Breast epithelium (tissue), 4 donors: Measurements from ENCODE around the gene PPFIA3. TPM values are rescaled to one million over a fixed set of nuclear protein-coding genes. Genes with fewer than 3 reads are reported as not detected.

Experiments used
- DNase-seq, 2 donors: peaks; one replicate each; pipeline ENCODE4 v3.0.0-alpha.2; 2019; ENCODE audit warnings: low spot score in 2 of 2
- H3K27ac ChIP-seq, 2 donors: fragments of 200-600 bp; sonication (generic) in 1 of 2; one replicate each; pipeline ENCODE4 v1.5.1; 2016 to 2019; ENCODE audit warnings: mild to moderate bottlenecking in 1 of 2
- H3K27me3 ChIP-seq, 2 donors: fragments of 200-600 bp; sonication (generic) in 1 of 2; one replicate each; pipeline versions ENCODE4 v1.5.1 to v1.6.0; 2017 to 2019; ENCODE audit warnings: control low read depth in 1 of 2, mild to moderate bottlenecking in 1 of 2
- H3K36me3 ChIP-seq: fragments of 200-600 bp; one replicate; pipeline ENCODE4 v1.5.1; 2019
- H3K4me1 ChIP-seq, 2 donors: fragments of 200-600 bp; sonication (generic); one replicate each; pipeline ENCODE4 v1.5.1; 2016 to 2019; ENCODE audit warnings: control low read depth in 1 of 2
- H3K4me3 ChIP-seq, 3 donors: fragments of 200-600 bp; sonication (generic); 1 replicate in 2 of 3; 2 replicates in 1 of 3; pipeline ENCODE4 v1.5.1; 2016 to 2019; ENCODE audit warnings: mild to moderate bottlenecking in 3 of 3, moderate library complexity in 2 of 3
- H3K9me3 ChIP-seq, 2 donors: fragments of 200-600 bp; sonication (generic) in 1 of 2; one replicate each; pipeline ENCODE4 v1.5.1; 2016 to 2019; ENCODE audit warnings: control low read depth in 1 of 2
- POLR2A ChIP-seq: fragments of 450-650 bp; IDR thresholded peaks from one replicate; pipeline ENCODE4 v1.6.1; 2016; ENCODE audit warnings: antibody characterized with exemption, mild to moderate bottlenecking, moderate library complexity
- POLR2AphosphoS5 ChIP-seq, 3 donors: sonication (generic); formaldehyde crosslinking; IDR thresholded peaks; one replicate each; pipeline ENCODE4 v1.6.1; 2017; ENCODE audit warnings: antibody characterized with exemption in 3 of 3
- intact Hi-C: fragments of 100-400 bp; cut with DNase I; formaldehyde crosslinking; loops from one replicate; pipeline ENCODE4 v1.15.1; 2023; ENCODE audit warnings: low total_unique reads
- total RNA-seq, 3 donors: library from RNA; depleted of rRNA; stranded (reverse); fragments of >200 nt; gene quantifications; one replicate each; pipeline ENCODE4 v1.1.0, GENCODE V29; 2016
- TF ChIP-seq, protein P1 (sequence below), 3 donors: fragments of 450-650 bp; IDR thresholded peaks; one replicate each; pipeline ENCODE4 v1.5.1; 2016 to 2017; ENCODE audit warnings: antibody characterized with exemption in 3 of 3, mild to moderate bottlenecking in 3 of 3, moderate library complexity in 3 of 3

The PPFIA3 gene
- total RNA-seq, 3 donors from 2014 or later: 3.4 to 6.2 (median 3.4) TPM

DNA sequence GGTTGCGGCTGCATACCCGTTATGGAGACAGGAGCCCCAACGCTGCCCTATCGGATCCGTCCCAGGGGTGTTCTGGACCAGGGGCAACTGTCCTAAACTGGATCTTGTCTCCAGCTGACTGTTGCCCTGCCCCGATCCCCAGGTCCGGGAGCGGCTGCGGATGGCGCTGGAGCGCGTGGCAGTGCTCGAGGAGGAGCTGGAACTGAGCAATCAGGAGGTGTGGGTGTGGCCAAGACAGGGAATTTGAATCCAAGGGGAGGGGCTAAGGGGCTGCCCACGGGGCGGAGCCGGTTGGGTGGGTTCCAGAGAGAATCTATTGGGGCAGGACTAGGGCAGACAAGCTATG is 9.9 kb downstream of the PPFIA3 start:
- intact Hi-C loops: no loop called here
- H3K4me1 ChIP-seq: peaks cover 0 to 4% of the 10 kb centered on the region in 2 donors
- DNase-seq: no peak
- H3K9me3 ChIP-seq: no peaks in the 10 kb centered on the region
- no peaks in the 10 kb centered on the region for H3K36me3 ChIP-seq
- H3K4me3 ChIP-seq: no peak overlapping the region
- TF ChIP-seq POLR2A: no peak
- TF ChIP-seq POLR2AphosphoS5 (IDR thresholded peaks at IDR 0.05): no peak
- TF ChIP-seq, protein P1, sequence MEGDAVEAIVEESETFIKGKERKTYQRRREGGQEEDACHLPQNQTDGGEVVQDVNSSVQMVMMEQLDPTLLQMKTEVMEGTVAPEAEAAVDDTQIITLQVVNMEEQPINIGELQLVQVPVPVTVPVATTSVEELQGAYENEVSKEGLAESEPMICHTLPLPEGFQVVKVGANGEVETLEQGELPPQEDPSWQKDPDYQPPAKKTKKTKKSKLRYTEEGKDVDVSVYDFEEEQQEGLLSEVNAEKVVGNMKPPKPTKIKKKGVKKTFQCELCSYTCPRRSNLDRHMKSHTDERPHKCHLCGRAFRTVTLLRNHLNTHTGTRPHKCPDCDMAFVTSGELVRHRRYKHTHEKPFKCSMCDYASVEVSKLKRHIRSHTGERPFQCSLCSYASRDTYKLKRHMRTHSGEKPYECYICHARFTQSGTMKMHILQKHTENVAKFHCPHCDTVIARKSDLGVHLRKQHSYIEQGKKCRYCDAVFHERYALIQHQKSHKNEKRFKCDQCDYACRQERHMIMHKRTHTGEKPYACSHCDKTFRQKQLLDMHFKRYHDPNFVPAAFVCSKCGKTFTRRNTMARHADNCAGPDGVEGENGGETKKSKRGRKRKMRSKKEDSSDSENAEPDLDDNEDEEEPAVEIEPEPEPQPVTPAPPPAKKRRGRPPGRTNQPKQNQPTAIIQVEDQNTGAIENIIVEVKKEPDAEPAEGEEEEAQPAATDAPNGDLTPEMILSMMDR (IDR thresholded peaks at IDR 0.05): no peak
- no peaks in the 10 kb centered on the region for H3K27me3 ChIP-seq
- no peak overlapping the region for H3K27ac ChIP-seq

DNA sequence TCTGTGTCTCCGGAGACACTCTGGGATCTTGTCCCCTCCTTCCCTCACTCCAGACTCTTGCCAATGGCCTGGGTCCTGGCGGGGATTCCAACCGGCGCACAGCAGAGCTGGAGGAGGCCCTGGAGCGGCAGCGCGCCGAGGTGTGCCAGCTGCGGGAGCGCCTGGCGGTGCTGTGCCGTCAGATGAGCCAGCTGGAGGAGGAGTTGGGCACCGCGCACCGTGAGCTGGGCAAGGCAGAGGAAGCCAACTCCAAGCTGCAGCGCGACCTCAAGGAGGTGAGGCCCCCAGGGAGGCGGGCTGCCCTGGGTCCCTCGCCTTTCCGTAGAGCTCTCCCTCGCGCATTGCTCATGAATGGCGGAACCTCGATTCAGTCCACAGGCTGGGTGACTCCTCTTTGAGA is 11.0 kb downstream of the PPFIA3 start:
- TF ChIP-seq POLR2AphosphoS5 (IDR thresholded peaks at IDR 0.05): no peak
- TF ChIP-seq, protein P1 (IDR thresholded peaks at IDR 0.05): no peak
- no peak for TF ChIP-seq POLR2A
- Histone ChIP-seq H3K9me3 (no peaks in the 10 kb centered on the region), H3K27ac (no peak overlapping the region), H3K27me3 (no peaks in the 10 kb centered on the region), H3K4me3 (no peak overlapping the region), H3K36me3 (no peaks in the 10 kb centered on the region), H3K4me1 (peaks cover 0 to 4% of the 10 kb centered on the region in 2 donors)
- intact Hi-C loops: no loop called here
- DNase-seq: no peak

DNA sequence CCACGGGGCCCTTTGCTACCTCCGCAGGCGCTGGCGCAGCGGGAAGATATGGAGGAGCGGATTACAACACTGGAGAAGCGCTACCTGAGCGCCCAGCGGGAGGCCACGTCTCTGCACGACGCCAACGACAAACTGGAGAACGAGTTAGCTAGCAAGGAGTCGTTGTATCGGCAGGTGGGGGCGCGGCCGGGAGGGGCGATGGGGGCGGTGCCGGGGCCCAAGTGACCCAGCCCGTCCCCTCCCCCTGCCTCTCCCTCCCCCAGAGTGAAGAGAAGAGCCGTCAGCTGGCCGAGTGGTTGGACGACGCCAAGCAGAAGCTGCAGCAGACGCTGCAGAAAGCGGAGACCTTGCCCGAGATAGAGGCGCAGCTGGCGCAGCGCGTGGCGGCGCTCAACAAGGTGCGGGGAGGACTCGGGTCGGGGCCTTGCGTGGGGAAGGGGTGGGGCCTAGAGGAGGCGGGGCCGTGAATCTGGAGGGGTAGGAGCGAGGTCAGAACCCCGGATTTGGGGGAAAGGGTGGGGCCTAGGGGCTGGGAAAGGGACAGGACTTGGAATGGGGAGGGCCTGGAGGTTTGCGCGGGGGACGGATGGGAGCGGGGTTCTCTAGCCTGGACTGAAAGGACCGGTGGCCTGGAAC is 13.7 kb downstream of the PPFIA3 start:
- intact Hi-C loops: no loop called here
- DNase-seq: no peak
- H3K36me3 ChIP-seq: no peaks in the 10 kb centered on the region
- peak overlapping the region; percentile 7 to 29 (median 15) for H3K4me3 ChIP-seq
- H3K9me3 ChIP-seq: no peaks in the 10 kb centered on the region
- peaks cover 0 to 4% of the 10 kb centered on the region in 2 donors for H3K4me1 ChIP-seq
- TF ChIP-seq POLR2AphosphoS5 (IDR thresholded peaks at IDR 0.05) (no peak), POLR2A (no peak)
- TF ChIP-seq, protein P1 (IDR thresholded peaks at IDR 0.05): no peak
- H3K27me3 ChIP-seq: no peaks in the 10 kb centered on the region
- no peak overlapping the region for H3K27ac ChIP-seq

DNA sequence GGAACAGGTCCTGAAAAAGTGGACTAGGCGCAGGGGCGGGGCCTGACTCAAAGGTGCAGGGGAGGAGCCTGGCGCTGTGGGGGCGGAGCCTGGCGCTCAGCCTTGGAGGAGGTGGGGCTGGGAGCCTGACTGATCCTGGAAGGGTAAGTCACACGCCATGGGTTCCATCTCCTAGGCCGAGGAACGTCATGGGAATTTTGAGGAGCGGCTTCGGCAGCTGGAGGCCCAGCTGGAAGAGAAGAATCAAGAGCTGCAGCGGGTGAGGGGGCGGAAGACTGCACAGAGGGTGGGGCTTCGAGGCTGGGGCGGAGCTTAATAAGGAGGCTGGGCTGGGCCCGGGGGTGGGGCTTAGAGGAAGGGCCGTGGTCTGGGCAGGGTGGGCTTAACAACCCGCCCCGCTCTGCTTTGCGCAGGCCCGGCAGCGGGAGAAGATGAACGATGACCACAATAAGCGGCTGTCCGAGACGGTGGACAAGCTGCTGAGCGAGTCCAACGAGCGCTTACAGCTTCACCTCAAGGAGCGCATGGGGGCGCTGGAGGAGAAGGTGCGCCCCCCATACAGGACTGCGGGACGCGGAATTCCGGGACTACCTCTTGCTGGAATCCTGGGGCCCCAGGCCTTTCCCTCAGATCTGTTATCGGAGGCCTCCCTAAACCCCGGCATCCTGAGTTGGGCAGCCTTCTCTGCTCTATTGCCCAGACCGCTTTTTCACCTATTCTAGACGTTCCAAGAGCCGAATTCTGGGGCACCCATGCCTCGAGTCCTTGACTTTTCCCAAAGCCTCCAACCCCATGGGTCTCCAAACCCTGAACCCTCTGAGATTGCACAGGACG is 14.5 kb downstream of the PPFIA3 start:
- H3K4me3 ChIP-seq: peak overlapping the region; percentile 7 to 29 (median 15)
- H3K9me3 ChIP-seq: no peaks in the 10 kb centered on the region
- H3K36me3 ChIP-seq: no peaks in the 10 kb centered on the region
- DNase-seq: no peak
- no peaks in the 10 kb centered on the region for H3K4me1 ChIP-seq
- TF ChIP-seq, protein P1 (IDR thresholded peaks at IDR 0.05): no peak
- TF ChIP-seq POLR2A (no peak), POLR2AphosphoS5 (IDR thresholded peaks at IDR 0.05) (no peak)
- H3K27ac ChIP-seq: no peak overlapping the region
- no peaks in the 10 kb centered on the region for H3K27me3 ChIP-seq
- intact Hi-C loops: no loop called here

DNA sequence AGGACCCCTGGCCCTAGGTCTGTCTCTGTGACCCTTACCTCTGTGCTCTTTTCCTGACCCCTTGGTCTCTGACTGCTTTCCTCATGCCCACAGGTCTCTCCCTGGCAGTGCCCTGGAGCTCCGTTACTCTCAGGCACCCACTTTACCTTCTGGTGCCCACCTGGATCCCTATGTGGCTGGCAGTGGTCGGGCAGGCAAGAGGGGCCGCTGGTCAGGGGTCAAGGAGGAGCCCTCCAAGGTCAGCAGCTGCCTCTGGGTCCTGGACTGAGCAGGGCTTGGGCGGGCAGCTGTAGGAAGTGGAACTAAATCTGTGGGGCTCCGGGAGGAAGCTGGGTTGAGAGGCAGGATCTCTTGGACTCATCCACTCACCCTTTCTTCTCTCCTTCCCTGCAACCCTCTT is 16.3 kb downstream of the PPFIA3 start:
- Histone ChIP-seq H3K4me3 (no peak overlapping the region), H3K27me3 (no peaks in the 10 kb centered on the region), H3K4me1 (no peaks in the 10 kb centered on the region), H3K9me3 (no peaks in the 10 kb centered on the region), H3K36me3 (no peaks in the 10 kb centered on the region), H3K27ac (no peak overlapping the region)
- intact Hi-C loops: no loop called here
- DNase-seq: no peak
- TF ChIP-seq POLR2A: no peak
- TF ChIP-seq POLR2AphosphoS5 (IDR thresholded peaks at IDR 0.05): no peak
- TF ChIP-seq, protein P1 (IDR thresholded peaks at IDR 0.05): no peak
